NCI-H2029 (cell line): ENCODE results near the gene DNASE1L2.
A peak's percentile ranks its signal among the peaks of the same experiment; 100 is the strongest.
"Not testable (repeated sequence)": the region's sequence is repeated elsewhere in the genome, so short reads cannot be mapped to it uniquely, and the experiment has no call there.

ENCODE experiments used
- DNase-seq: peaks from one replicate; lab custom pipeline; 2025; lab: John Stamatoyannopoulos, UW

The DNASE1L2 gene

GRCh38 chr16:2236337-2237101, at the start of gene DNASE1L2:
DNASE1L2 (plus strand) TSS chr16:2236444; CDS start chr16:2236817, 373 bp downstream.
- DNase-seq, result no peak

DNA sequence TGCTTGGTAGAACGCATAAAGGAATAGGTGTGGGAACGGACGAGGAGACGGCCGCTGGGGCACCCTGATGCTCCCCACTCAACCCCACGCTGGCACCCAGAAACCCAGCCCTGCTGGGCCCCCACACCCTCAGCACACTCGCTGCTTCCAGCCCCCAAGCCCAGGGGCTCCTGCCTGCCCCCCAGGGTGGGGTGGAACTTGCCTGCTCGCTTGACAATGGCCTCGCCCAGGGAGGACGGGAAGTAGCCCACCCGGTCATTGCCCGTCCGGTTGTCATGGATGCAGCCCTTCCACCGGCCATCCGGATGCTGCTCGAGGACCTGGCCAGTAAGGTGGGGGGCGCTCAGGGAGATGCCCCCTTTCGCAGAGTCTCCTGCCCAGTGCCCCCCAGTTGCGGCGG, 49.7 kb upstream of the DNASE1L2 start:
- no peak for DNase-seq

DNA sequence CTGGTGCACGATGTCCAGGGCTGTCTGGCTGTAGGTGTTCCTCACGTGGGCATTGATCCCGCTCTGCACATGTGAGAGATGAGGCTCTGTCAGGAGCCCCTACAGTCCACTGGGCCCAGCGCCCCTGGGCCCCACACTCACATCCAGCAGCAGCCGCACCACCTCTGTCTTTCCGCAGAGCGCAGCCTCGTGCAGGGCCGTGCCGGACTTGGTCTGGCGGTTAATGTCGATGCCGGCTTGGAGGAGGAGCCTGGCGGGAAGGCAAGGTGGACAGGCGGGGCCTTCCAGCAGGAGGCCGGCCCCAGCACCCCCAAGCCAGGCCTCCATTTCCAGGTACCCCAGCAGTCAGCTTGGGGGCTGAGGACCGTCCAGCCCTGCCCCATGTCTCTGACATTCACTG, 49.0 kb upstream of the DNASE1L2 start:
- DNase-seq, result no peak

DNA sequence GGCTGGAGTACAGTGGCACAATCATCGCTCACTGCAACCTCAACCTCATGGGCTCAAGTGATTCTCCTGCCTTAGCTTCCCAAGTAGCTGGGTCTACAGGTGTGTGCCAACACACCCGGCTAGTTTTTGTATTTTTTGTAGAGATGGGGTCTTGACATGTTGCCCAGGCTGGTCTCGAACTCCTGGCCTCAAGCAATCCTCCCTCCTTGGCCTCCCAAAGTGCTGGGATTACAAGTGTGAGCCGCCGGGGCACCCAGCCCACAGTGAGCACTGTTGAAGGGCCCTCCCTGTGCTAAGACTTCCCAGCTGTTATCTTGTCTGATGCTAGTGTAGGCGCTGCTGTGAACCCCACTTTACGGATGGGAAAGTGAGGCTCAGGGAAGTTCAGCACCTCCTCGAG, 47.8 kb upstream of the DNASE1L2 start:
- no peak for DNase-seq

DNA sequence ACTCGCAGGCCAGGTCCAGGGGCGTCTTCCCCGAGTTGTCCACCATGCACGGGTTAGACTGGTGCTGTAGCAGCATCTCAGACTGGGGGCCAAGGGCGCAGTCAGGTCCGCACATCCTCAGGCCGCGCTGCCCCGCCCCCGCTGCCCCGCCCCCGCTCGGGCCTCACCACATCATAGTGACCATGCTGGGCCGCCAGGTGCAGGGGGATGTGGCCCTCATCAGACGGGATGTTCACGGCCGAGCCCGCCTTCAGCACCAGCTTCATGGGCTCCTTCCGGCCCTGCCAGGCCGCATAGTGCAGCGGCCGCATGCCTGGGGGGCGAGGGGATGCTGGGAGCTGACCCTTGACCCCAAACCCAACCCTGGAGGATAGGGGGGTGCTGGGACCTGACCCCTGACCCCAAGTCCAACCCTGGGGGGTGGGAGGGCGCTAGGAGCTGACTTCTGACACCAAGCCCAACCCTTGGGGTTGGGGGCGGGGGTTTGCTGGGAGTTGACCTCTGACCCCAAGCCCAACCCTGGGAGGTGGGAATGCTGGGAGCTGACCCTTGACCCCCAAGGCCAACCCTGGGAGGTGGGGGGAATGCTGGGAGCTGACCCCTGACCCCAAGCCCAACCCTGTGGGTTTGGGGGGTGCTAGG, 46.9 kb upstream of the DNASE1L2 start:
- DNase-seq, result no peak

GRCh38 chr16:2190002-2190658, 46.1 kb upstream of the DNASE1L2 start:
- DNase-seq, result no peak

- DNase-seq, result no peak
These were observed 45.4 kb upstream of the DNASE1L2 start for GRCh38 chr16:2190659-2191445.

DNA sequence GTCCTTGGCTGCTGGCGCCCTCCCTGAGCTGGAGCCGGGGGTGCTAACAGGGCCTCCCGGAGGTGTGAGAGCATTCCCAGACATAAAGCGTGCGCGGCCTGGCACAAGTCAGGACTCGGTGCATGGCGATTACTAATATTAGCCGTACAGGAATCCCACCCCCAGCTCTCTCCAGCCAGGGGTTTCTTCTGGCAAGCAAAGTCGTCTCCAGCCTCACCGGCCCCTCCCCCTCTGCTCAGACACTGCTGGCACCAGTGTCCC, 44.9 kb upstream of the DNASE1L2 start:
- DNase-seq, result no peak

DNA sequence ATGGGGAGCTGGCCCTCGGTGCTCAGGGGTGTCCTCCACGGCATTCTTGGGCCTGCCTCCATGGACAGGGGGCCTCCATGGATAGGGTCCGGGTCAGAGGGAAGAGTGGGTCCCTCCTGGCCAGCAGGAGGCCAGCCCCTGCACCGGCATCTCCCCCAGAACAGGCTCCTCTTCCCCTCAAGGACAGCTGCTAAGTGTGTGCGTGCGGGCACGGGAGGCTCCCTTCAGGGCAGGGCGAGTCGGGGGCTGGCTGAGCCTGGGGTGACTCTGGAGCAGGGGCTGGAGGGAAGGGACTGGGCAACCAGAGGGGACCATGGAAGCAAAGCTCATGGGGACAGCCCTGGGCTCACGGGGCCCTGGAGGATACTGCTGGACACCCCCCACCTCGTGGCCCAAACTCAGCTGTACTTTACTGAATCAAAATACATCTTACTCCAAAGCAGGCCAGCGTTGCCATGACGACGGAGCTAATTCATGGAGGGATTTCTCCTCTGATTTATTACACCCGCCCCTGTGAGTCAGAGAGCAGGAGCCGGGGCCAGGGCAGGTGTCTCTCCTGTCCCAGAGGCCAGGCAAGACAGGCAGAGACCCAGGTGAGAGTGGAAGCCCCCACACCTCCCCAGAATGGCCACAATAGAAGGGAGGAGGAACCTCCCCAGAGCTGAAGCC, 41.9 kb upstream of the DNASE1L2 start:
- DNase-seq, result no peak

GRCh38 chr16:2194852-2195321, 41.4 kb upstream of the DNASE1L2 start:
- peak; percentile 55 for DNase-seq

- no peak for DNase-seq
These were observed 40.7 kb upstream of the DNASE1L2 start for GRCh38 chr16:2195322-2196161.

DNA sequence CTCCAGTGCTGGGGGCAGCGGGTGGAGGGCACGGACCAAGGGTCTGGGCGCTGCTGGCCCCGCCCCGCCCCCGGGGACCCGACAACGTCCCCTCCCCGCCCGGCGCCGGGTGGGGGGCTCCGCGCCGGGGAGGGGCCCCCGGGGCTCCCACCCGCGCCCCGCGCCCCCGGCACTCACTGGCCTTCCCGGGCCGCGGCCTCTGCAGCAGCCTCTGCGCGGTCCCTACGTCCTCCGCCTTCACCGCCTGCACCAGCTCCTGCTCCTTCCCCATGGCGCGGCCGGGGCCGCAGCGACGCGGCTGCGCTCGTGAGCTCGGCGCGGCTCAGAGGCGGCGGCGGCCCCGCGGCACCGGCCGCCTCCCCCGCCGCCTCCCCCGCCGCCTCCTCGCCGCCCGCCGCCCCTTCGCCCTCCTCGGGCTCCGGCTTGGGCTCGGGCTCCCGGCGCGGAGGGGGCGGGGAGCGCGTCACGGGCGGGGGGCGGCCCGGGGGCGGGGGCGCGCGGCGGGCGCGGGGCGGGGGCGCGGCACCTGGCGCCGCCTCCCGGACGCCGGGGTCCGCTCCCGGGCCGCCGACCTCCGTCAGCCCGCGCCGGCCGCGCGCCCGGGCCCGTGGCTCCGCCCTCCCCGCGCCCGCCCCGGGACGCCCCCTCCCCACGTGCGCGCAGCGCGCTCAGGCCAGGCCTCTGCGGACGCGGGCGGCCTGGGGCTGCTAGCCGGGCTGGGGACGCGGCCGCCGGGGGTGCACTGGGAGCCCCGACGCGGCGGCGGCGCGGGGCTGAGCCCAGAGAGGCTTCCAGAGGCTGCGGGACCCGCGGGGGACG, 39.9 kb upstream of the DNASE1L2 start, which contains the start of gene CASKIN1:
TSS of gene CASKIN1 (minus strand) at position 444 of the 819 bp plus-strand sequence. CDS start at position 271, 173 bp downstream.
- no peak for DNase-seq

GRCh38 chr16:2196981-2197511, 39.2 kb upstream of the DNASE1L2 start:
- no peak for DNase-seq

- no peak for DNase-seq
These were observed 38.5 kb upstream of the DNASE1L2 start for GRCh38 chr16:2197765-2198164.

DNA sequence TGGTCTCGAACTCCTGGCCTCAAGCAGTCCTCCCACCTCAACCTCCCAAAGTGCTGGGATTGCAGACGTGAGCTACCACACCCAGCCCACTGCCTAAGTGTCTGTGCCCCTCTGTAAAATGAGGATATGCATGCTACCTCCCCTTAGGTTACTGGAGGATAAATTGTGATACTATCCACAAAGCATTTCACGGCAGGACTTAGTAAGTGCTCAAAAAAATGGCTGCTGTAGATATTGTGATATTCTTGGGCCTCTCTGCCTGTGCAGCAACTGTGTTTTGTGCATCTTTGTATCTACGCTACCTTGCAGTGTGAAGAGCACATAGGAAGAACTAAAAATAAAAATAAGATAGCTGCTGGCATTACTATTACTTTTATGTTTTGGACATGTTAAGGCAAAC, 38.0 kb upstream of the DNASE1L2 start:
- no peak for DNase-seq

DNA sequence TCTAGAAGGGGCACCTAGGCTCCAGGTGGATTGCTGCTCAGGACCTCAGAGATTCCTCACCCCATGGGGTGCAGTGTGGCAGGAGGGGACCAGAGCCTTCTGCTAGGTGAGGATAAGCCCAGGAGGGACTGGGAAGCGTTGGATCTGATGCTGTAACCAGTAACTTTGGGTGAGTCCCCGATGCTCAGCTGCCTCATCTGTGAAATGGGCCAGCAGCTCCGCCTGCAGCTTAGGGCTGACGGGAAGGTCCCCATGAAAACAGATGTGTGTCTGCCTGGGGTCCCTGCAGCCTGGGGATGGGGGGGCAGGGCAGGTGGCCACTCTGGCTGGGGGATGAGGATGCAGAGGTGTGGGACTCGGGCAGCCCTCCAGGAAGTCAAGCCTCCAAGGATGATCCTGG, 37.1 kb upstream of the DNASE1L2 start:
- no peak for DNase-seq

- DNase-seq, result no peak
These were observed 36.6 kb upstream of the DNASE1L2 start for GRCh38 chr16:2199621-2200139.

- DNase-seq, result no peak
These were observed 35.9 kb upstream of the DNASE1L2 start for GRCh38 chr16:2200313-2200712.

- not testable (repeated sequence) for DNase-seq
These were observed 33.0 kb upstream of the DNASE1L2 start for GRCh38 chr16:2203119-2203688.
